Thymus (tissue), 11 donors: ENCODE measurements around the gene CACNA2D4. TPM values are rescaled to one million over a fixed set of nuclear protein-coding genes. Genes with fewer than 3 reads are reported as not detected.

Experiments
- DNase-seq, 9 donors: peaks; one replicate each; pipeline ENCODE4 v3.0.0-alpha.2; 2013; ENCODE audit warnings: low spot score in 9 of 9, low read depth in 6 of 9, missing footprints in 1 of 9
- H3K27ac ChIP-seq, 2 donors: one replicate each; pipeline ENCODE4 v1.5.1; 2013; ENCODE audit warnings: control low read depth in 1 of 2, low read depth in 1 of 2, low read length in 1 of 2, mild to moderate bottlenecking in 1 of 2, moderate library complexity in 1 of 2
- H3K27me3 ChIP-seq, 2 donors: one replicate each; pipeline ENCODE4 v1.5.1; 2013; ENCODE audit warnings: low read length in 1 of 2; ENCODE audit not compliant: control insufficient read depth in 2 of 2, insufficient read depth in 1 of 2
- H3K36me3 ChIP-seq, 2 donors: one replicate each; pipeline ENCODE4 v1.5.1; 2013; ENCODE audit warnings: low read length in 1 of 2, mild to moderate bottlenecking in 1 of 2, moderate library complexity in 1 of 2; ENCODE audit not compliant: control insufficient read depth in 2 of 2, insufficient read depth in 2 of 2
- H3K4me1 ChIP-seq, 2 donors: one replicate each; pipeline ENCODE4 v1.5.1; 2013; ENCODE audit warnings: low read length in 2 of 2; ENCODE audit not compliant: control insufficient read depth in 2 of 2, insufficient read depth in 2 of 2
- H3K4me3 ChIP-seq, 2 donors: one replicate each; pipeline ENCODE4 v1.5.1; 2013; ENCODE audit warnings: low read length in 2 of 2, control low read depth in 1 of 2, mild to moderate bottlenecking in 1 of 2
- H3K9me3 ChIP-seq, 2 donors: one replicate each; pipeline ENCODE4 v1.5.1; 2013; ENCODE audit warnings: low read length in 1 of 2, mild to moderate bottlenecking in 1 of 2; ENCODE audit not compliant: control insufficient read depth in 2 of 2, insufficient read depth in 1 of 2
- WGBS: extraction: QIAGEN DNeasy Blood & Tissue Kit; methylation state at CpG from one replicate; pipeline ENCODE4 v1.1.7; 2013; 5-methylcytosine and 5-hydroxymethylcytosine counted together
- polyA plus RNA-seq: library from polyadenylated mRNA; stranded (reverse); fragments of 200-250 nt; gene quantifications from one replicate; pipeline ENCODE4 v1.2.3, GENCODE V29; 2013
- total RNA-seq: library from RNA; stranded (reverse); fragments of 120-200 nt; gene quantifications from one replicate; pipeline ENCODE4 v1.2.4, GENCODE V29; 2013
- donor health status: healthy.

CACNA2D4 gene
- total and polyA plus RNA-seq, 2 donors: 4.9 to 5.1 TPM

GRCh38 chr12:1922985-1923384, 4.5 kb upstream of the CACNA2D4 start:
- Histone ChIP-seq H3K27me3 (peaks cover 0 to 13% of the 10 kb centered on the region in 2 donors), H3K27ac (no peak overlapping the region), H3K9me3 (no peaks in the 10 kb centered on the region), H3K4me3 (no peak overlapping the region), H3K36me3 (no peaks in the 10 kb centered on the region), H3K4me1 (peaks cover 11 to 38% of the 10 kb centered on the region in 2 donors)
- WGBS: 97% methylated on average over 12 of the region's 12 CpGs
- DNase-seq: no peak

GRCh38 chr12:1922075-1922709, 3.7 kb upstream of the CACNA2D4 start:
- no peaks in the 10 kb centered on the region for H3K36me3 ChIP-seq
- no peak for DNase-seq
- H3K9me3 ChIP-seq: no peaks in the 10 kb centered on the region
- H3K4me3 ChIP-seq: no peak overlapping the region
- peaks cover 18 to 46% of the 10 kb centered on the region in 2 donors for H3K4me1 ChIP-seq
- 73% methylated on average over 40 of the region's 40 CpGs for WGBS
- H3K27ac ChIP-seq: no peak overlapping the region
- peaks cover 0 to 17% of the 10 kb centered on the region in 2 donors for H3K27me3 ChIP-seq

- no peaks in the 10 kb centered on the region for H3K9me3 ChIP-seq
- H3K27me3 ChIP-seq: peaks cover 0 to 21% of the 10 kb centered on the region in 2 donors
- H3K27ac ChIP-seq: no peak overlapping the region
- H3K4me3 ChIP-seq: peak overlapping the region in 1 of 2 donors; percentile 21
- 21% methylated on average over 17 of the region's 17 CpGs for WGBS
- H3K4me1 ChIP-seq: peaks cover 29 to 58% of the 10 kb centered on the region in 2 donors
- no peaks in the 10 kb centered on the region for H3K36me3 ChIP-seq
- no peak for DNase-seq
Observed at GRCh38 chr12:1920971-1921370, 2.5 kb upstream of the CACNA2D4 start.

GRCh38 chr12:1920436-1920835, 2.0 kb upstream of the CACNA2D4 start:
- Histone ChIP-seq H3K9me3 (no peaks in the 10 kb centered on the region), H3K4me3 (no peak overlapping the region), H3K27ac (no peak overlapping the region), H3K36me3 (no peaks in the 10 kb centered on the region), H3K27me3 (peaks cover 0 to 21% of the 10 kb centered on the region in 2 donors), H3K4me1 (peaks cover 32 to 63% of the 10 kb centered on the region in 2 donors)
- WGBS: 94% methylated on average over 13 of the region's 13 CpGs
- DNase-seq: no peak

GRCh38 chr12:1919763-1920162, 1.3 kb upstream of the CACNA2D4 start:
- H3K27me3 ChIP-seq: peaks cover 0 to 21% of the 10 kb centered on the region in 2 donors
- H3K9me3 ChIP-seq: no peaks in the 10 kb centered on the region
- no peak overlapping the region for H3K27ac ChIP-seq
- H3K4me1 ChIP-seq: peaks cover 36 to 65% of the 10 kb centered on the region in 2 donors
- 96% methylated on average over 3 of the region's 3 CpGs for WGBS
- no peak for DNase-seq
- no peaks in the 10 kb centered on the region for H3K36me3 ChIP-seq
- H3K4me3 ChIP-seq: no peak overlapping the region

- 93% methylated on average over 5 of the region's 5 CpGs for WGBS
Observed at GRCh38 chr12:1919284-1919683, 832 bp upstream of the CACNA2D4 start.

GRCh38 chr12:1918884-1919236, 408 bp upstream of the CACNA2D4 start:
- peaks cover 36 to 68% of the 10 kb centered on the region in 2 donors for H3K4me1 ChIP-seq
- 95% methylated on average over 6 of the region's 6 CpGs for WGBS
- DNase-seq: no peak
- H3K4me3 ChIP-seq: no peak overlapping the region
- no peak overlapping the region for H3K27ac ChIP-seq
- peaks cover 0 to 21% of the 10 kb centered on the region in 2 donors for H3K27me3 ChIP-seq
- H3K9me3 ChIP-seq: no peaks in the 10 kb centered on the region
- no peaks in the 10 kb centered on the region for H3K36me3 ChIP-seq

More at GRCh38 chr12:1919284-1919683, 832 bp upstream of the CACNA2D4 start:
- Histone ChIP-seq H3K27me3 (peaks cover 0 to 21% of the 10 kb centered on the region in 2 donors), H3K9me3 (no peaks in the 10 kb centered on the region), H3K4me1 (peaks cover 36 to 65% of the 10 kb centered on the region in 2 donors), H3K27ac (no peak overlapping the region), H3K36me3 (no peaks in the 10 kb centered on the region), H3K4me3 (no peak overlapping the region)
- no peak for DNase-seq

- DNase-seq: peak in 1 of 9 donors; percentile 34
- peaks cover 0 to 21% of the 10 kb centered on the region in 2 donors for H3K27me3 ChIP-seq
- H3K9me3 ChIP-seq: no peaks in the 10 kb centered on the region
- peak overlapping the region in 1 of 2 donors; percentile 6 for H3K4me3 ChIP-seq
- H3K36me3 ChIP-seq: no peaks in the 10 kb centered on the region
- peaks cover 36 to 78% of the 10 kb centered on the region in 2 donors for H3K4me1 ChIP-seq
- 53% methylated on average over 22 of the region's 22 CpGs for WGBS
- no peak overlapping the region for H3K27ac ChIP-seq
Observed at GRCh38 chr12:1917172-1918070, 1.0 kb downstream of the CACNA2D4 start.
